CD14-positive monocyte (primary cell): ENCODE measurements around the gene SLC8A2. TPM values are rescaled to one million over a fixed set of nuclear protein-coding genes. Genes with fewer than 3 reads are reported as not detected.

Experiments
- DNase-seq, 3 donors: peaks; one replicate each; pipeline ENCODE4 v3.0.0-alpha.2; 2011 to 2022
- H2AFZ ChIP-seq: 2 replicates; pipeline ENCODE4 v1.6.0; 2012; ENCODE audit warnings: mild to moderate bottlenecking, low read depth, low read length, inconsistent platforms; ENCODE audit not compliant: insufficient read depth, poor library complexity, severe bottlenecking
- H3K27ac ChIP-seq, 2 donors: 1 replicate in 1 of 2; 2 replicates in 1 of 2; pipeline ENCODE4 v1.5.1; 2012 to 2013; ENCODE audit warnings: low read length in 2 of 2, control low read depth in 1 of 2, inconsistent platforms in 1 of 2, low read depth in 1 of 2, mild to moderate bottlenecking in 1 of 2
- H3K27me3 ChIP-seq, 2 donors: one replicate each; pipeline versions ENCODE4 v1.6.0 to v1.6.1; 2011 to 2013; ENCODE audit warnings: low read length in 2 of 2; ENCODE audit not compliant: control insufficient read depth in 2 of 2, insufficient read depth in 2 of 2
- H3K36me3 ChIP-seq, 2 donors: replicated peaks in 1 of 2; 1 replicate in 1 of 2; 2 replicates in 1 of 2; pipeline versions ENCODE4 v1.5.1 to v1.6.1; 2012 to 2013; ENCODE audit warnings: low read length in 2 of 2, control low read depth in 1 of 2, inconsistent platforms in 1 of 2, mild to moderate bottlenecking in 1 of 2; ENCODE audit not compliant: insufficient read depth in 2 of 2, control insufficient read depth in 1 of 2
- H3K4me1 ChIP-seq, 2 donors: 1 replicate in 1 of 2; 2 replicates in 1 of 2; pipeline versions ENCODE4 v1.5.1 to v1.6.1; 2012 to 2013; ENCODE audit warnings: low read length in 2 of 2, control low read depth in 1 of 2, inconsistent platforms in 1 of 2, mild to moderate bottlenecking in 1 of 2, moderate library complexity in 1 of 2; ENCODE audit not compliant: insufficient read depth in 2 of 2, control insufficient read depth in 1 of 2
- H3K4me2 ChIP-seq: replicated peaks from 2 replicates; pipeline ENCODE3; 2012; ENCODE audit warnings: low read length, moderate library complexity, mild to moderate bottlenecking; ENCODE audit not compliant: poor library complexity, severe bottlenecking; ENCODE audit errors: extremely low read depth
- H3K4me3 ChIP-seq, 3 experiments: fragments of 200-600 bp in 1 of 3; sonication (generic) in 1 of 3; replicated peaks in 1 of 3; 1 replicate in 2 of 3; 2 replicates in 1 of 3; pipeline ENCODE4 v1.5.1; 2011 to 2013; ENCODE audit warnings: low read length in 3 of 3, mild to moderate bottlenecking in 3 of 3, control low read depth in 2 of 3, low read depth in 2 of 3, inconsistent platforms in 1 of 3, moderate library complexity in 1 of 3
- H3K79me2 ChIP-seq: 2 replicates; pipeline ENCODE4 v1.6.0; 2012; ENCODE audit warnings: mild to moderate bottlenecking, control low read depth, inconsistent platforms, low read length, moderate library complexity; ENCODE audit not compliant: insufficient read depth
- H3K9ac ChIP-seq: 2 replicates; pipeline ENCODE4 v1.6.0; 2017; ENCODE audit warnings: low read length, mild to moderate bottlenecking; ENCODE audit not compliant: insufficient read depth, poor library complexity, severe bottlenecking
- H3K9me3 ChIP-seq, 2 donors: replicated peaks in 1 of 2; 1 replicate in 1 of 2; 2 replicates in 1 of 2; pipeline versions ENCODE4 v1.5.1 to v1.6.1; 2012 to 2013; ENCODE audit warnings: low read length in 2 of 2, control low read depth in 1 of 2; ENCODE audit not compliant: control insufficient read depth in 1 of 2, insufficient read depth in 1 of 2
- H4K20me1 ChIP-seq: 2 replicates; pipeline ENCODE4 v1.6.0; 2012; ENCODE audit warnings: mild to moderate bottlenecking, low read length, control low read depth, moderate library complexity; ENCODE audit not compliant: insufficient read depth
- H3K27ac Mint-ChIP-seq, 7 donors: one replicate each; pipeline ENCODE4 v1.8.0; 2020; ENCODE audit warnings: mild to moderate bottlenecking in 7 of 7, mixed read lengths in 7 of 7, moderate library complexity in 6 of 7, inconsistent platforms in 2 of 7
- H3K27me3 Mint-ChIP-seq, 3 donors: one replicate each; pipeline ENCODE4 v1.8.0; 2021 to 2022; ENCODE audit warnings: low read depth in 3 of 3, mild to moderate bottlenecking in 3 of 3, mixed read lengths in 3 of 3, moderate library complexity in 3 of 3, inconsistent platforms in 1 of 3
- H3K36me3 Mint-ChIP-seq, 2 donors: one replicate each; pipeline ENCODE4 v1.8.0; 2020; ENCODE audit warnings: mixed read lengths in 2 of 2, inconsistent platforms in 1 of 2, mild to moderate bottlenecking in 1 of 2
- H3K4me1 Mint-ChIP-seq: one replicate; pipeline ENCODE4 v1.8.0; 2020; ENCODE audit warnings: mild to moderate bottlenecking, mixed read lengths
- H3K4me3 Mint-ChIP-seq, 2 donors: one replicate each; pipeline ENCODE4 v1.8.0; 2020; ENCODE audit warnings: mild to moderate bottlenecking in 2 of 2, mixed read lengths in 2 of 2, moderate library complexity in 1 of 2
- H3K9me3 Mint-ChIP-seq, 7 donors: one replicate each; pipeline ENCODE4 v1.8.0; 2020 to 2022; ENCODE audit warnings: mixed read lengths in 7 of 7, mild to moderate bottlenecking in 6 of 7, moderate library complexity in 6 of 7, inconsistent platforms in 2 of 7
- WGBS: methylation state at CpG from one replicate; pipeline ENCODE4 v1.1.5; 2013; ENCODE audit warnings: missing lambda C conversion rate; ENCODE audit not compliant: insufficient coverage; 5-methylcytosine and 5-hydroxymethylcytosine counted together
- intact Hi-C, 2 donors: fragments of 100-400 bp; cut with micrococcal nuclease; formaldehyde crosslinking; loops; one replicate each; pipeline versions ENCODE4 v1.15.0 to v1.15.1; 2023
- polyA plus RNA-seq, 3 donors: library from polyadenylated mRNA; depleted of rRNA in 1 of 3; unstranded in 2 of 3; stranded (reverse) in 1 of 3; fragments of 300-500 nt in 2 of 3; fragments of >200 nt in 1 of 3; fragmentation: Illumina TruSeq in 2 of 3; gene quantifications; 1 replicate in 2 of 3; 2 replicates in 1 of 3; pipeline ENCODE4 v1.2.3, GENCODE V29; 2012 to 2021
- TF ChIP-seq, protein P1 (sequence below): fragments of 200-600 bp; IDR thresholded peaks from one replicate; pipeline ENCODE4 v1.8.0; 2022; ENCODE audit warnings: antibody characterized with exemption, mild to moderate bottlenecking

Gene SLC8A2
- polyA plus RNA-seq, 3 donors = not detected

DNA sequence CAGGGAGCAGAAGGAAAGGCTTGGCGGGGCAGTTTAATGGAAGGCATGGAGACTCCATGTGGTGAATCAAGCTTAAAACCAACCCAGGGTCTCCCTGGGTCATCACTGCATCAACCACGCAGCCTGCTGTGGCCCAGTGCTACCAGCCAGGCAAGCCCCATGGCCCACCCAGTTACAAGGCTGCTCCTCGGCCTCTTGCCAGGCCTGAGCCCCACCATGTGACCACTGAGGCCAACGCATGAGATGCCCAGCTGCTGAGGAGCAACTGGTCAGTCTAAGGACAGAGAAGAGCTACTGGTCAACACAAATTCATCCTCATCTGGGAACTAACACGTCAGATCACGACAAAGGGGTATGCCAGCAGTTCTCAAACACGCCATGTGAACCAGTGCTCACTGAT is 27.7 kb upstream of the SLC8A2 start:
- Histone ChIP-seq H3K4me1 (no peaks in the 10 kb centered on the region), H3K9ac (no peak overlapping the region), H3K4me3 (no peak overlapping the region), H3K27me3 (no peaks in the 10 kb centered on the region), H3K4me2 (no peak overlapping the region), H3K9me3 (no peaks in the 10 kb centered on the region), H2AFZ (no peak overlapping the region), H4K20me1 (peaks cover 97% of the 10 kb centered on the region), H3K79me2 (peaks cover 19% of the 10 kb centered on the region), H3K36me3 (peaks cover 83 to 100% of the 10 kb centered on the region in 2 donors), H3K27ac (no peak overlapping the region)
- intact Hi-C loops = no loop called here
- no peak overlapping the region for H3K4me3 Mint-ChIP-seq
- no peaks in the 10 kb centered on the region for H3K9me3 Mint-ChIP-seq
- peak overlapping the region in 2 of 7 donors; percentile 13 to 60 for H3K27ac Mint-ChIP-seq
- H3K27me3 Mint-ChIP-seq = peaks cover 0 to 2% (median 2%) of the 10 kb centered on the region in 3 donors
- H3K4me1 Mint-ChIP-seq = no peaks in the 10 kb centered on the region
- H3K36me3 Mint-ChIP-seq = peaks cover 76 to 98% of the 10 kb centered on the region in 2 donors
- 99% methylated on average over 6 of the region's 7 CpGs for WGBS
- no peak for DNase-seq
- TF ChIP-seq, protein P1, sequence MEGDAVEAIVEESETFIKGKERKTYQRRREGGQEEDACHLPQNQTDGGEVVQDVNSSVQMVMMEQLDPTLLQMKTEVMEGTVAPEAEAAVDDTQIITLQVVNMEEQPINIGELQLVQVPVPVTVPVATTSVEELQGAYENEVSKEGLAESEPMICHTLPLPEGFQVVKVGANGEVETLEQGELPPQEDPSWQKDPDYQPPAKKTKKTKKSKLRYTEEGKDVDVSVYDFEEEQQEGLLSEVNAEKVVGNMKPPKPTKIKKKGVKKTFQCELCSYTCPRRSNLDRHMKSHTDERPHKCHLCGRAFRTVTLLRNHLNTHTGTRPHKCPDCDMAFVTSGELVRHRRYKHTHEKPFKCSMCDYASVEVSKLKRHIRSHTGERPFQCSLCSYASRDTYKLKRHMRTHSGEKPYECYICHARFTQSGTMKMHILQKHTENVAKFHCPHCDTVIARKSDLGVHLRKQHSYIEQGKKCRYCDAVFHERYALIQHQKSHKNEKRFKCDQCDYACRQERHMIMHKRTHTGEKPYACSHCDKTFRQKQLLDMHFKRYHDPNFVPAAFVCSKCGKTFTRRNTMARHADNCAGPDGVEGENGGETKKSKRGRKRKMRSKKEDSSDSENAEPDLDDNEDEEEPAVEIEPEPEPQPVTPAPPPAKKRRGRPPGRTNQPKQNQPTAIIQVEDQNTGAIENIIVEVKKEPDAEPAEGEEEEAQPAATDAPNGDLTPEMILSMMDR = no peak

DNA sequence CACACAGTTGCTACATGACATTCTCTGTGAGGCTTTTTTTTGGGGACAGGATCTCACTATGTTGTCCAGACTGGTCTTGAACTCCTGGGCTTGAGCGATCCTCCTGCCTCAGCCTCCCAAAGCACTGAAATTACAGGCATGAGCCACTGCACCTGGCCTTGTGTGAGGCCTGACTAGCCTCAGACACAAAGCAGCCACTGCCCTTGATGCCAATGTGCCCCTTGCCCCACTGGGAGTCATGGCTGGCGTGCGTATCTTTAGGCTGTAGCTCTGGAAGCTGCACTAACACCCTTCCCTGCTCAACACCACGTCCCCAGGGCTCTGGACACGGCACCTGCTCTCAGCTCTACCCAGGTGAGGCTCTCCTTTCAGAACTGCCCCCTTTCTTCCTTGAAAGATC is 26.9 kb upstream of the SLC8A2 start:
- no peak overlapping the region for H3K4me3 Mint-ChIP-seq
- no peaks in the 10 kb centered on the region for H3K9me3 Mint-ChIP-seq
- no peak overlapping the region for H3K4me3 ChIP-seq
- H3K27me3 ChIP-seq = no peaks in the 10 kb centered on the region
- H3K4me2 ChIP-seq = no peak overlapping the region
- no peaks in the 10 kb centered on the region for H3K4me1 Mint-ChIP-seq
- WGBS = 100% methylated on average over 5 of the region's 5 CpGs
- peaks cover 96% of the 10 kb centered on the region for H4K20me1 ChIP-seq
- H3K27ac ChIP-seq = no peak overlapping the region
- H3K36me3 ChIP-seq = peaks cover 83 to 100% of the 10 kb centered on the region in 2 donors
- no peak overlapping the region for H2AFZ ChIP-seq
- peaks cover 73 to 94% of the 10 kb centered on the region in 2 donors for H3K36me3 Mint-ChIP-seq
- peaks cover 0 to 2% (median 2%) of the 10 kb centered on the region in 3 donors for H3K27me3 Mint-ChIP-seq
- no peaks in the 10 kb centered on the region for H3K4me1 ChIP-seq
- peak overlapping the region in 2 of 7 donors; percentile 13 to 21 for H3K27ac Mint-ChIP-seq
- TF ChIP-seq, protein P1 = no peak
- H3K79me2 ChIP-seq = peaks cover 11% of the 10 kb centered on the region
- H3K9ac ChIP-seq = no peak overlapping the region
- no peak for DNase-seq
- intact Hi-C loops = no loop called here
- no peaks in the 10 kb centered on the region for H3K9me3 ChIP-seq
